Loucy (cell line): ENCODE data around the gene SYCP2L.

Experiments used
- EZH2phosphoT487 ChIP-seq: fragments of 200-600 bp; IDR thresholded peaks from 2 replicates; pipeline ENCODE4 v1.6.1; 2018; ENCODE audit warnings: antibody characterized with exemption, mild to moderate bottlenecking, moderate library complexity, borderline replicate concordance
- TF ChIP-seq, protein P1 (sequence below): fragments of 200-600 bp; sonication (generic); conservative IDR thresholded peaks from 2 replicates; pipeline ENCODE4 v1.5.1; 2014; ENCODE audit warnings: mild to moderate bottlenecking, antibody characterized with exemption, low read length

- TF ChIP-seq, protein P1, sequence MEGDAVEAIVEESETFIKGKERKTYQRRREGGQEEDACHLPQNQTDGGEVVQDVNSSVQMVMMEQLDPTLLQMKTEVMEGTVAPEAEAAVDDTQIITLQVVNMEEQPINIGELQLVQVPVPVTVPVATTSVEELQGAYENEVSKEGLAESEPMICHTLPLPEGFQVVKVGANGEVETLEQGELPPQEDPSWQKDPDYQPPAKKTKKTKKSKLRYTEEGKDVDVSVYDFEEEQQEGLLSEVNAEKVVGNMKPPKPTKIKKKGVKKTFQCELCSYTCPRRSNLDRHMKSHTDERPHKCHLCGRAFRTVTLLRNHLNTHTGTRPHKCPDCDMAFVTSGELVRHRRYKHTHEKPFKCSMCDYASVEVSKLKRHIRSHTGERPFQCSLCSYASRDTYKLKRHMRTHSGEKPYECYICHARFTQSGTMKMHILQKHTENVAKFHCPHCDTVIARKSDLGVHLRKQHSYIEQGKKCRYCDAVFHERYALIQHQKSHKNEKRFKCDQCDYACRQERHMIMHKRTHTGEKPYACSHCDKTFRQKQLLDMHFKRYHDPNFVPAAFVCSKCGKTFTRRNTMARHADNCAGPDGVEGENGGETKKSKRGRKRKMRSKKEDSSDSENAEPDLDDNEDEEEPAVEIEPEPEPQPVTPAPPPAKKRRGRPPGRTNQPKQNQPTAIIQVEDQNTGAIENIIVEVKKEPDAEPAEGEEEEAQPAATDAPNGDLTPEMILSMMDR: no peak
- no peak for TF ChIP-seq EZH2phosphoT487
Observed at GRCh38 chr6:10875026-10875425, 11.8 kb upstream of the SYCP2L start.
